ENCODE results near the gene CSTF2T.

The CSTF2T gene

GRCh38 chr10:51707392-51707791 lies 8.0 kb upstream of the CSTF2T start:
- H3K79me2 ChIP-seq (ENCODE audit: insufficient read depth, low read length): no peaks in the 10 kb centered on the region
- H3K4me2 ChIP-seq (ENCODE audit: insufficient read depth, low read length): no peak overlapping the region
- TF ChIP-seq CTCF (IDR thresholded peaks at IDR 0.05; ENCODE audit: borderline replicate concordance, extremely low read depth, low read length, poor library complexity, severe bottlenecking) (no peak), EZH2 (IDR thresholded peaks at IDR 0.05; ENCODE audit: borderline replicate concordance, low read depth, low read length, severe bottlenecking) (no peak)
- H3K4me3 ChIP-seq (ENCODE audit: low read depth in 1 of 2, low read length in 2 of 2): no peak overlapping the region
- H3K9me3 ChIP-seq (ENCODE audit: insufficient read depth, low read length, severe bottlenecking): no peaks in the 10 kb centered on the region
- DNase-seq: no peak
- no peaks in the 10 kb centered on the region for H4K20me1 ChIP-seq (ENCODE audit: insufficient read depth, low read length)
- peaks cover 19% of the 10 kb centered on the region for H3K4me1 ChIP-seq (ENCODE audit: insufficient read depth, low read length)
- no peaks in the 10 kb centered on the region for H3K36me3 ChIP-seq (ENCODE audit: insufficient read depth, low read length)
- peak overlapping the region; percentile 49 for H3K27ac ChIP-seq (ENCODE audit: low read length)
- peak overlapping the region; percentile 33 for H2AFZ ChIP-seq (ENCODE audit: low read depth, low read length)
- no peak overlapping the region for H3K9ac ChIP-seq (ENCODE audit: low read depth, low read length)
- ATAC-seq (ENCODE audit: insufficient read depth, low read depth): peak; percentile 73
- H3K27me3 ChIP-seq (ENCODE audit: insufficient read depth, low read length, poor library complexity): no peaks in the 10 kb centered on the region

GRCh38 chr10:51706225-51706624 lies 6.8 kb upstream of the CSTF2T start:
- Histone ChIP-seq H3K9ac (ENCODE audit: low read depth, low read length) (no peak overlapping the region), H3K4me1 (ENCODE audit: insufficient read depth, low read length) (peaks cover 19% of the 10 kb centered on the region), H3K27ac (ENCODE audit: low read length) (no peak overlapping the region), H3K4me3 (ENCODE audit: low read depth in 1 of 2, low read length in 2 of 2) (no peak overlapping the region), H3K36me3 (ENCODE audit: insufficient read depth, low read length) (no peaks in the 10 kb centered on the region), H3K79me2 (ENCODE audit: insufficient read depth, low read length) (no peaks in the 10 kb centered on the region), H3K9me3 (ENCODE audit: insufficient read depth, low read length, severe bottlenecking) (no peaks in the 10 kb centered on the region), H4K20me1 (ENCODE audit: insufficient read depth, low read length) (no peaks in the 10 kb centered on the region), H2AFZ (ENCODE audit: low read depth, low read length) (no peak overlapping the region), H3K4me2 (ENCODE audit: insufficient read depth, low read length) (no peak overlapping the region), H3K27me3 (ENCODE audit: insufficient read depth, low read length, poor library complexity) (no peaks in the 10 kb centered on the region)
- ATAC-seq (ENCODE audit: insufficient read depth, low read depth): no peak
- TF ChIP-seq CTCF (IDR thresholded peaks at IDR 0.05; ENCODE audit: borderline replicate concordance, extremely low read depth, low read length, poor library complexity, severe bottlenecking) (no peak), EZH2 (IDR thresholded peaks at IDR 0.05; ENCODE audit: borderline replicate concordance, low read depth, low read length, severe bottlenecking) (no peak)
- no peak for DNase-seq

- TF ChIP-seq CTCF (IDR thresholded peaks at IDR 0.05; ENCODE audit: borderline replicate concordance, extremely low read depth, low read length, poor library complexity, severe bottlenecking) (no peak), EZH2 (IDR thresholded peaks at IDR 0.05; ENCODE audit: borderline replicate concordance, low read depth, low read length, severe bottlenecking) (no peak)
- Histone ChIP-seq H2AFZ (ENCODE audit: low read depth, low read length) (no peak overlapping the region), H3K79me2 (ENCODE audit: insufficient read depth, low read length) (no peaks in the 10 kb centered on the region), H3K4me3 (ENCODE audit: low read depth in 1 of 2, low read length in 2 of 2) (no peak overlapping the region), H3K4me2 (ENCODE audit: insufficient read depth, low read length) (no peak overlapping the region), H3K36me3 (ENCODE audit: insufficient read depth, low read length) (no peaks in the 10 kb centered on the region), H3K4me1 (ENCODE audit: insufficient read depth, low read length) (peaks cover 19% of the 10 kb centered on the region), H3K27me3 (ENCODE audit: insufficient read depth, low read length, poor library complexity) (no peaks in the 10 kb centered on the region), H3K27ac (ENCODE audit: low read length) (no peak overlapping the region), H3K9me3 (ENCODE audit: insufficient read depth, low read length, severe bottlenecking) (no peaks in the 10 kb centered on the region), H3K9ac (ENCODE audit: low read depth, low read length) (no peak overlapping the region), H4K20me1 (ENCODE audit: insufficient read depth, low read length) (no peaks in the 10 kb centered on the region)
- no peak for DNase-seq
- ATAC-seq (ENCODE audit: insufficient read depth, low read depth): no peak
Measured at GRCh38 chr10:51705774-51706173, 6.4 kb upstream of the CSTF2T start.
